K562 (cell line): ENCODE results near the gene CHRNA10. TPM values are rescaled to one million over a fixed set of nuclear protein-coding genes. Genes with fewer than 3 reads are reported as not detected.

Experiments used
- ATAC-seq: fragments of 200-7000 bp; cut with Tn5 transposase; 3 replicates; pipeline ENCODE4 v1.9.1; 2020; ENCODE audit warnings: moderate library complexity
- BruUV-seq: library from RNA; stranded (reverse); fragments of 400-500 nt; replicated peaks from 2 replicates; lab custom pipeline; 2021; lab: Mats Ljungman, UMichigan
- CTCF ChIA-PET: fragments of 300-600 bp; formaldehyde crosslinking; extraction: SDS; loops from one replicate; lab custom pipeline; 2021; ENCODE audit warnings: low intra/inter-chr PET ratio; lab: Yijun Ruan, JAX
- POLR2A ChIA-PET: fragments of 300-600, 350-650 bp; sonication (Branson Sonifier 250); formaldehyde crosslinking; extraction: SDS; loops from one replicate; lab custom pipeline; 2021; ENCODE audit warnings: antibody characterized with exemption, inconsistent platforms; lab: Yijun Ruan, JAX
- DNase-seq, 4 experiments: peaks; one replicate each; pipeline versions ENCODE4 v3.0.0 to v3.0.0-alpha.2; 2011 to 2018; ENCODE audit warnings: low spot score in 3 of 4, mixed read lengths in 3 of 4; ENCODE audit errors: extremely low read depth in 1 of 4
- FAIRE-seq: peaks from 2 replicates; lab custom pipeline; 2011; peaks lifted over from hg19 to GRCh38; lab: Jason Lieb, UNC
- H2AFZ ChIP-seq: 2 replicates; pipeline ENCODE4 v1.6.0; 2011; ENCODE audit warnings: low read depth, low read length, control low read depth, inconsistent platforms
- H3K27ac ChIP-seq: fragments of 200-600 bp; 3 replicates; pipeline ENCODE4 v1.8.0; 2011; ENCODE audit warnings: low read depth, mild to moderate bottlenecking, control low read depth, inconsistent platforms, low read length, moderate library complexity, mixed read lengths; ENCODE audit errors: extremely low read depth
- H3K27me3 ChIP-seq, 2 experiments: fragments of 300-600 bp in 1 of 2; 2 replicates in 1 of 2; 3 replicates in 1 of 2; pipeline versions ENCODE4 v1.6.0 to v1.8.0; 2011; ENCODE audit warnings: inconsistent platforms in 2 of 2, low read length in 2 of 2, mild to moderate bottlenecking in 1 of 2, mixed read lengths in 1 of 2, moderate library complexity in 1 of 2; ENCODE audit not compliant: control insufficient read depth in 2 of 2, insufficient read depth in 2 of 2
- H3K36me3 ChIP-seq: fragments of 300-600 bp; 3 replicates; pipeline ENCODE4 v1.8.0; 2011; ENCODE audit warnings: mild to moderate bottlenecking, low read length, inconsistent platforms; ENCODE audit not compliant: control insufficient read depth, insufficient read depth
- H3K4me1 ChIP-seq, 2 experiments: fragments of 200-600 bp in 1 of 2; replicated peaks in 1 of 2; 2 replicates in 1 of 2; 3 replicates in 1 of 2; pipeline versions ENCODE4 v1.5.1 to v1.8.0; 2011; ENCODE audit warnings: inconsistent platforms in 2 of 2, low read length in 2 of 2, mild to moderate bottlenecking in 1 of 2, mixed read lengths in 1 of 2, moderate library complexity in 1 of 2; ENCODE audit not compliant: control insufficient read depth in 2 of 2, insufficient read depth in 2 of 2
- H3K4me2 ChIP-seq: 2 replicates; pipeline ENCODE4 v1.6.1; 2011; ENCODE audit warnings: low read length, control low read depth, inconsistent platforms, mixed read lengths; ENCODE audit not compliant: insufficient read depth
- H3K4me3 ChIP-seq: fragments of 200-600 bp; sonication (generic), shearing (Covaris generic); 2 replicates; pipeline ENCODE4 v1.5.1; 2016; ENCODE audit warnings: control low read depth, inconsistent platforms
- H3K79me2 ChIP-seq: fragments of 200-600 bp; 3 replicates; pipeline ENCODE4 v1.8.0; 2011; ENCODE audit warnings: low read length, inconsistent platforms; ENCODE audit not compliant: control insufficient read depth, insufficient read depth
- H3K9ac ChIP-seq, 2 experiments: 2 replicates each; pipeline versions ENCODE4 v1.6.0 to v1.6.1; 2011; ENCODE audit warnings: low read depth in 2 of 2, low read length in 2 of 2, control low read depth in 1 of 2, inconsistent platforms in 1 of 2, mild to moderate bottlenecking in 1 of 2, mixed read lengths in 1 of 2; ENCODE audit not compliant: insufficient read depth in 1 of 2
- H3K9me1 ChIP-seq: one replicate; pipeline ENCODE4 v1.6.0; 2011; ENCODE audit warnings: inconsistent platforms, mild to moderate bottlenecking, low read length, moderate library complexity; ENCODE audit not compliant: control insufficient read depth, insufficient read depth
- H3K9me3 ChIP-seq: replicated peaks from 2 replicates; pipeline ENCODE4 v1.5.1; 2011; ENCODE audit warnings: low read depth, low read length, inconsistent platforms; ENCODE audit not compliant: control insufficient read depth, insufficient read depth
- H4K20me1 ChIP-seq: replicated peaks from 2 replicates; pipeline ENCODE4 v1.6.1; 2011; ENCODE audit warnings: low read length, inconsistent platforms, mixed read lengths; ENCODE audit not compliant: control insufficient read depth, insufficient read depth
- FOSL1 ChIP-seq: fragments of 200-800 bp; sonication (Bioruptor generic); conservative IDR thresholded peaks from 2 replicates; pipeline ENCODE4 v1.6.1; 2016; ENCODE audit warnings: missing genetic modification characterization, missing compliant biosample characterization
- GATAD2A ChIP-seq: fragments of 450-650 bp; IDR thresholded peaks from 2 replicates; pipeline ENCODE4 v1.6.1; 2017
- HDAC6 ChIP-seq: IDR thresholded peaks from 2 replicates; pipeline ENCODE4 v1.6.1; 2012; ENCODE audit warnings: low read depth, mild to moderate bottlenecking, control low read depth, inconsistent platforms, low read length, moderate library complexity
- HMG20A ChIP-seq: fragments of 450-650 bp; formaldehyde crosslinking; conservative IDR thresholded peaks from 2 replicates; pipeline ENCODE4 v1.4.0; 2020; ENCODE audit warnings: mild to moderate bottlenecking, mixed read lengths
- MAZ ChIP-seq, 2 experiments: fragments of 450-650 bp in 1 of 2; sonication (generic) in 1 of 2; formaldehyde crosslinking; IDR thresholded peaks in 1 of 2; conservative IDR thresholded peaks in 1 of 2; 2 replicates each; pipeline versions ENCODE4 v1.4.0 to v1.5.0; 2020; ENCODE audit warnings: mild to moderate bottlenecking in 1 of 2, missing genetic modification reagents in 1 of 2
- PYGO2 ChIP-seq: fragments of 450-650 bp; IDR thresholded peaks from 2 replicates; pipeline ENCODE4 v1.6.1; 2016; ENCODE audit warnings: mild to moderate bottlenecking, missing genetic modification characterization, moderate library complexity, missing compliant biosample characterization
- SIN3A ChIP-seq, 2 experiments: fragments of 150-350 bp in 1 of 2; IDR thresholded peaks; 2 replicates each; pipeline ENCODE4 v1.6.1; 2011 to 2016; ENCODE audit warnings: borderline replicate concordance in 2 of 2, low read depth in 2 of 2, low read length in 2 of 2, mild to moderate bottlenecking in 2 of 2, moderate library complexity in 2 of 2; ENCODE audit not compliant: control insufficient read depth in 1 of 2
- TCF3 ChIP-seq: sonication (generic); formaldehyde crosslinking; IDR thresholded peaks from 2 replicates; pipeline ENCODE4 v1.4.0; 2020; ENCODE audit warnings: mild to moderate bottlenecking, missing genetic modification reagents
- ZNF184 ChIP-seq: sonication (generic); formaldehyde crosslinking; IDR thresholded peaks from 2 replicates; pipeline ENCODE4 v1.5.0; 2020; ENCODE audit warnings: missing genetic modification reagents
- ZNF707 ChIP-seq: fragments of 250-450 bp; sonication (Bioruptor Pico); conservative IDR thresholded peaks from 2 replicates; pipeline ENCODE4 v1.8.0; 2022; ENCODE audit warnings: inconsistent platforms, mild to moderate bottlenecking, moderate library complexity
- WGBS: fragments of 100-300 bp; shearing (Covaris generic); methylation state at CpG from one replicate; pipeline ENCODE4 v1.1.6; 2016; ENCODE audit warnings: low coverage, mixed read lengths; ENCODE audit not compliant: insufficient coverage; ENCODE audit errors: missing lambda C conversion rate; 5-methylcytosine and 5-hydroxymethylcytosine counted together
- in situ Hi-C: fragments of 300-500 bp; cut with MboI; formaldehyde crosslinking; loops from 4 replicates; pipeline ENCODE4 v1.15.0; 2018; ENCODE audit warnings: inconsistent platforms, mixed read lengths
- intact Hi-C: fragments of 100-400 bp; cut with micrococcal nuclease; formaldehyde crosslinking; loops from 2 replicates; pipeline ENCODE4 v1.14.2; 2022
- polyA plus RNA-seq, 8 experiments: library from polyadenylated mRNA; depleted of rRNA in 4 of 8; stranded (reverse) in 5 of 8; unstranded in 3 of 8; fragments of >200 nt; fragmentation: Nextera tagmentation in 2 of 8; fragmentation: Illumina TruSeq in 1 of 8; extraction: Ambion mirVana in 2 of 8; extraction: Trizol in 1 of 8; gene quantifications; 2 replicates each; pipeline versions ENCODE4 v1.2.1 to v1.2.3, GENCODE V29; 2011 to 2014; ENCODE audit warnings: inconsistent platforms in 1 of 8, missing spikeins in 1 of 8
- total RNA-seq, 7 experiments: library from RNA; depleted of rRNA in 6 of 7; stranded (reverse); fragments of >200 nt in 6 of 7; fragmentation: Illumina TruSeq in 2 of 7; extraction: Trizol in 2 of 7; gene quantifications; 2 replicates each; pipeline versions ENCODE4 v1.2.1 to v1.2.3, GENCODE V29; 2011 to 2021; ENCODE audit warnings: low replicate concordance in 1 of 7
- TF ChIP-seq, protein P1 (sequence below): IDR thresholded peaks from 2 replicates; pipeline ENCODE4 v1.6.1; 2011; ENCODE audit warnings: borderline replicate concordance, low read depth, mild to moderate bottlenecking, moderate library complexity, low read length; ENCODE audit not compliant: insufficient read depth, poor library complexity, severe bottlenecking
- TF ChIP-seq, protein P2 (sequence below): fragments of 450-650 bp; IDR thresholded peaks from 2 replicates; pipeline ENCODE4 v1.6.1; 2017; ENCODE audit warnings: mild to moderate bottlenecking, moderate library complexity
- TF ChIP-seq, protein P3 (sequence below), 2 experiments: IDR thresholded peaks; 2 replicates each; pipeline ENCODE4 v1.6.1; 2011; ENCODE audit warnings: borderline replicate concordance in 1 of 2, control low read depth in 1 of 2, low read depth in 1 of 2, low read length in 1 of 2, mild to moderate bottlenecking in 1 of 2, mixed read lengths in 1 of 2, moderate library complexity in 1 of 2; ENCODE audit not compliant: insufficient read depth in 1 of 2, insufficient read length in 1 of 2, poor library complexity in 1 of 2, severe bottlenecking in 1 of 2; ENCODE audit errors: extremely low read depth in 1 of 2
- TF ChIP-seq, protein P4 (sequence below): sonication (generic); formaldehyde crosslinking; IDR thresholded peaks from 2 replicates; pipeline ENCODE4 v1.8.1; 2023; ENCODE audit warnings: mild to moderate bottlenecking, missing genetic modification reagents

CHRNA10 gene
- total and polyA plus RNA-seq, 9 of the 15 experiments (the other 6 are each of a cell fraction or from before 2014, with no cell fraction given), result 0.35 to 1.9 (median 0.81) TPM

DNA sequence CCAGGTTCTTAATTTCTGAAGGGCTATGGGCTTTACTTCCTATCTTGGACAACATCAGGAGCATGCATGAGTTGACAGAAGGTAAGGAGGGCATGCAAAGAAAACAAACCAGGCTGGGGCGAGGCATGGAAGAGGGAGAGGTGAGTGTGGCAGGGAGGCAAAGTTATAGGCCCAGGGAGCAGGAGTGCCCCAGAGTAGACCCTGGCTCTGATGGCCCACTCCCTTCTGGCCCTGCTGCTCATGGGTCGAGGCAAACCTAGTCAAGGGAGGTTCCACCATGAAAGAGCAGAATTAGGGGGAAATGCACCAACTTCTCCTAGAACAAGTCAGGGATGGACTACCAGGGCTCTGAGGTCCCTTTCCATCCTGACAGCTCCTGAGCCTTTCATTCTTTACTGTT is 10.2 kb downstream of the CHRNA10 start:
- POLR2A ChIA-PET, result no interaction called here
- H3K4me1 ChIP-seq, result peaks cover 0 to 8% of the 10 kb centered on the region in 2 experiments; a peak in 2 of 5 replicates
- CTCF ChIA-PET, result no interaction called here
- DNase-seq (no peak), FAIRE-seq (no peak), ATAC-seq (no peak)
- H3K9me3 ChIP-seq, result no peaks in the 10 kb centered on the region
- 0% methylated on average over 2 of the region's 2 CpGs for WGBS
- H3K27me3 ChIP-seq, result peaks cover 25 to 33% of the 10 kb centered on the region in 2 experiments
- no peak overlapping the region for H3K9ac ChIP-seq
- intact Hi-C loops (no loop called here), in situ Hi-C loops (no loop called here)
- no peak overlapping the region for H3K4me2 ChIP-seq
- peaks cover 5% of the 10 kb centered on the region; the same call in 1 of the 3 replicates for H3K36me3 ChIP-seq
- no peak overlapping the region for H2AFZ ChIP-seq
- no peaks in the 10 kb centered on the region for H3K79me2 ChIP-seq
- no peak overlapping the region for H3K4me3 ChIP-seq
- no peaks in the 10 kb centered on the region for H3K9me1 ChIP-seq
- peaks cover 7% of the 10 kb centered on the region; the same call in 1 of the 2 replicates for H4K20me1 ChIP-seq
- BruUV-seq, result no TSS peak
- no peak overlapping the region for H3K27ac ChIP-seq
- TF ChIP-seq, protein P1, sequence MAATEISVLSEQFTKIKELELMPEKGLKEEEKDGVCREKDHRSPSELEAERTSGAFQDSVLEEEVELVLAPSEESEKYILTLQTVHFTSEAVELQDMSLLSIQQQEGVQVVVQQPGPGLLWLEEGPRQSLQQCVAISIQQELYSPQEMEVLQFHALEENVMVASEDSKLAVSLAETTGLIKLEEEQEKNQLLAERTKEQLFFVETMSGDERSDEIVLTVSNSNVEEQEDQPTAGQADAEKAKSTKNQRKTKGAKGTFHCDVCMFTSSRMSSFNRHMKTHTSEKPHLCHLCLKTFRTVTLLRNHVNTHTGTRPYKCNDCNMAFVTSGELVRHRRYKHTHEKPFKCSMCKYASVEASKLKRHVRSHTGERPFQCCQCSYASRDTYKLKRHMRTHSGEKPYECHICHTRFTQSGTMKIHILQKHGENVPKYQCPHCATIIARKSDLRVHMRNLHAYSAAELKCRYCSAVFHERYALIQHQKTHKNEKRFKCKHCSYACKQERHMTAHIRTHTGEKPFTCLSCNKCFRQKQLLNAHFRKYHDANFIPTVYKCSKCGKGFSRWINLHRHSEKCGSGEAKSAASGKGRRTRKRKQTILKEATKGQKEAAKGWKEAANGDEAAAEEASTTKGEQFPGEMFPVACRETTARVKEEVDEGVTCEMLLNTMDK, result no peak
- TF ChIP-seq GATAD2A (no peak), SIN3A (IDR thresholded peaks at IDR 0.05; ENCODE audit: borderline replicate concordance in 2 of 2, control insufficient read depth in 1 of 2, low read depth in 2 of 2, low read length in 2 of 2) (no peak), ZNF707 (CRISPR knock-in tag) (no peak), ZNF184 (no peak), HDAC6 (no peak), PYGO2 (tag) (no peak), HMG20A (CRISPR knock-in tag) (no peak), FOSL1 (tag) (no peak), TCF3 (CRISPR knock-in tag) (no peak), MAZ (CRISPR knock-in tag; conservative IDR thresholded peaks at IDR 0.05 in 1 of 2, IDR thresholded peaks at IDR 0.05 in 1 of 2) (no peak)
- TF ChIP-seq, protein P2, sequence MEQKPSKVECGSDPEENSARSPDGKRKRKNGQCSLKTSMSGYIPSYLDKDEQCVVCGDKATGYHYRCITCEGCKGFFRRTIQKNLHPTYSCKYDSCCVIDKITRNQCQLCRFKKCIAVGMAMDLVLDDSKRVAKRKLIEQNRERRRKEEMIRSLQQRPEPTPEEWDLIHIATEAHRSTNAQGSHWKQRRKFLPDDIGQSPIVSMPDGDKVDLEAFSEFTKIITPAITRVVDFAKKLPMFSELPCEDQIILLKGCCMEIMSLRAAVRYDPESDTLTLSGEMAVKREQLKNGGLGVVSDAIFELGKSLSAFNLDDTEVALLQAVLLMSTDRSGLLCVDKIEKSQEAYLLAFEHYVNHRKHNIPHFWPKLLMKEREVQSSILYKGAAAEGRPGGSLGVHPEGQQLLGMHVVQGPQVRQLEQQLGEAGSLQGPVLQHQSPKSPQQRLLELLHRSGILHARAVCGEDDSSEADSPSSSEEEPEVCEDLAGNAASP, result no peak
- TF ChIP-seq, protein P3, sequence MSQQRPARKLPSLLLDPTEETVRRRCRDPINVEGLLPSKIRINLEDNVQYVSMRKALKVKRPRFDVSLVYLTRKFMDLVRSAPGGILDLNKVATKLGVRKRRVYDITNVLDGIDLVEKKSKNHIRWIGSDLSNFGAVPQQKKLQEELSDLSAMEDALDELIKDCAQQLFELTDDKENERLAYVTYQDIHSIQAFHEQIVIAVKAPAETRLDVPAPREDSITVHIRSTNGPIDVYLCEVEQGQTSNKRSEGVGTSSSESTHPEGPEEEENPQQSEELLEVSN (IDR thresholded peaks at IDR 0.05; ENCODE audit: borderline replicate concordance in 1 of 2, extremely low read depth in 1 of 2, insufficient read depth in 1 of 2, insufficient read length in 1 of 2, low read depth in 1 of 2, low read length in 1 of 2, poor library complexity in 1 of 2, severe bottlenecking in 1 of 2), result no peak
- TF ChIP-seq, protein P4, sequence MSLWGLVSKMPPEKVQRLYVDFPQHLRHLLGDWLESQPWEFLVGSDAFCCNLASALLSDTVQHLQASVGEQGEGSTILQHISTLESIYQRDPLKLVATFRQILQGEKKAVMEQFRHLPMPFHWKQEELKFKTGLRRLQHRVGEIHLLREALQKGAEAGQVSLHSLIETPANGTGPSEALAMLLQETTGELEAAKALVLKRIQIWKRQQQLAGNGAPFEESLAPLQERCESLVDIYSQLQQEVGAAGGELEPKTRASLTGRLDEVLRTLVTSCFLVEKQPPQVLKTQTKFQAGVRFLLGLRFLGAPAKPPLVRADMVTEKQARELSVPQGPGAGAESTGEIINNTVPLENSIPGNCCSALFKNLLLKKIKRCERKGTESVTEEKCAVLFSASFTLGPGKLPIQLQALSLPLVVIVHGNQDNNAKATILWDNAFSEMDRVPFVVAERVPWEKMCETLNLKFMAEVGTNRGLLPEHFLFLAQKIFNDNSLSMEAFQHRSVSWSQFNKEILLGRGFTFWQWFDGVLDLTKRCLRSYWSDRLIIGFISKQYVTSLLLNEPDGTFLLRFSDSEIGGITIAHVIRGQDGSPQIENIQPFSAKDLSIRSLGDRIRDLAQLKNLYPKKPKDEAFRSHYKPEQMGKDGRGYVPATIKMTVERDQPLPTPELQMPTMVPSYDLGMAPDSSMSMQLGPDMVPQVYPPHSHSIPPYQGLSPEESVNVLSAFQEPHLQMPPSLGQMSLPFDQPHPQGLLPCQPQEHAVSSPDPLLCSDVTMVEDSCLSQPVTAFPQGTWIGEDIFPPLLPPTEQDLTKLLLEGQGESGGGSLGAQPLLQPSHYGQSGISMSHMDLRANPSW (CRISPR knock-in tag), result no peak
